WTC11 (cell line): ENCODE measurements around the gene URAD. TPM values are rescaled to one million over a fixed set of nuclear protein-coding genes. Genes with fewer than 3 reads are reported as not detected.

Experiments used
- ATAC-seq: fragments of 200-7000 bp; cut with Tn5 transposase; 2 replicates; pipeline ENCODE4 v1.10.0; 2021; ENCODE audit warnings: mild to moderate bottlenecking, moderate library complexity
- CTCF ChIA-PET: fragments of 300-600 bp; sonication (Branson Sonifier 250); formaldehyde crosslinking; loops from one replicate; lab custom pipeline; 2021; ENCODE audit warnings: antibody characterized with exemption; lab: Charles Lee
- POLR2A ChIA-PET: fragments of 350-600 bp; sonication (Branson Sonifier 250); formaldehyde crosslinking; loops from one replicate; lab custom pipeline; 2021; ENCODE audit warnings: antibody characterized with exemption; lab: Charles Lee
- DNase-seq: peaks from one replicate; pipeline ENCODE4 v3.0.0; 2021; ENCODE audit warnings: low spot score
- H3K27ac Mint-ChIP-seq: 2 replicates; pipeline ENCODE4 v1.8.0; 2021; ENCODE audit warnings: mixed read lengths
- H3K27me3 Mint-ChIP-seq: 2 replicates; pipeline ENCODE4 v1.8.0; 2021; ENCODE audit warnings: low read depth, mild to moderate bottlenecking, moderate library complexity, mixed read lengths
- H3K36me3 Mint-ChIP-seq: 2 replicates; pipeline ENCODE4 v1.8.0; 2021; ENCODE audit warnings: mixed read lengths
- H3K4me1 Mint-ChIP-seq: 2 replicates; pipeline ENCODE4 v1.8.0; 2022; ENCODE audit warnings: mixed read lengths
- H3K4me3 Mint-ChIP-seq: 2 replicates; pipeline ENCODE4 v1.8.0; 2021; ENCODE audit warnings: mild to moderate bottlenecking, moderate library complexity, mixed read lengths
- H3K9me3 Mint-ChIP-seq: 2 replicates; pipeline ENCODE4 v1.8.0; 2021; ENCODE audit warnings: mixed read lengths
- CBFB ChIP-seq: sonication (generic); formaldehyde crosslinking; IDR thresholded peaks from 2 replicates; pipeline ENCODE4 v1.8.1; 2022; ENCODE audit warnings: mild to moderate bottlenecking, low read depth, missing genetic modification reagents
- CDX4 ChIP-seq: fragments of 250-450 bp; sonication (Bioruptor Pico); IDR thresholded peaks from 2 replicates; pipeline ENCODE4 v1.9.0; 2021; ENCODE audit warnings: moderate library complexity, mild to moderate bottlenecking, inconsistent platforms, borderline replicate concordance
- E2F1 ChIP-seq: sonication (generic); formaldehyde crosslinking; IDR thresholded peaks from 2 replicates; pipeline ENCODE4 v1.8.0; 2022; ENCODE audit warnings: mild to moderate bottlenecking, missing genetic modification reagents
- ELF4 ChIP-seq: sonication (generic); formaldehyde crosslinking; IDR thresholded peaks from 2 replicates; pipeline ENCODE4 v1.8.1; 2022; ENCODE audit warnings: low read depth, mild to moderate bottlenecking, moderate library complexity, missing genetic modification reagents
- JUN ChIP-seq: sonication (generic); formaldehyde crosslinking; IDR thresholded peaks from 2 replicates; pipeline ENCODE4 v1.8.0; 2023; ENCODE audit warnings: mild to moderate bottlenecking, missing genetic modification reagents
- KAT7 ChIP-seq: sonication (generic); formaldehyde crosslinking; IDR thresholded peaks from 2 replicates; pipeline ENCODE4 v1.8.1; 2023; ENCODE audit warnings: missing genetic modification reagents, mild to moderate bottlenecking, borderline replicate concordance
- MXD4 ChIP-seq: fragments of 250-450 bp; sonication (Bioruptor Pico); IDR thresholded peaks from 2 replicates; pipeline ENCODE4 v1.8.0; 2021; ENCODE audit warnings: mild to moderate bottlenecking, moderate library complexity, borderline replicate concordance
- NFYB ChIP-seq: sonication (generic); formaldehyde crosslinking; conservative IDR thresholded peaks from 2 replicates; pipeline ENCODE4 v1.8.0; 2022; ENCODE audit warnings: low read depth, missing genetic modification reagents
- PRRX2 ChIP-seq: fragments of 250-450 bp; sonication (Bioruptor Pico); IDR thresholded peaks from 2 replicates; pipeline ENCODE4 v1.8.0; 2021; ENCODE audit warnings: mild to moderate bottlenecking
- RORB ChIP-seq: fragments of 250-450 bp; sonication (Bioruptor Pico); IDR thresholded peaks from 2 replicates; pipeline ENCODE4 v1.9.0; 2021; ENCODE audit warnings: mild to moderate bottlenecking
- TCF7 ChIP-seq: sonication (generic); formaldehyde crosslinking; IDR thresholded peaks from 2 replicates; pipeline ENCODE4 v1.8.0; 2022; ENCODE audit warnings: mild to moderate bottlenecking, low read depth, missing genetic modification reagents, moderate library complexity
- TEAD4 ChIP-seq: sonication (generic); formaldehyde crosslinking; IDR thresholded peaks from 2 replicates; pipeline ENCODE4 v1.8.0; 2022; ENCODE audit warnings: mild to moderate bottlenecking, missing genetic modification reagents
- USF1 ChIP-seq: sonication (generic); formaldehyde crosslinking; IDR thresholded peaks from 2 replicates; pipeline ENCODE4 v1.8.0; 2022; ENCODE audit warnings: mild to moderate bottlenecking, missing genetic modification reagents
- ZMAT4 ChIP-seq: fragments of 250-450 bp; sonication (Bioruptor Pico); IDR thresholded peaks from 2 replicates; pipeline ENCODE4 v1.9.0; 2021; ENCODE audit warnings: mild to moderate bottlenecking
- ZNF219 ChIP-seq: sonication (generic); formaldehyde crosslinking; IDR thresholded peaks from 2 replicates; pipeline ENCODE4 v1.8.0; 2023; ENCODE audit warnings: missing genetic modification reagents, mild to moderate bottlenecking, borderline replicate concordance
- ZNF263 ChIP-seq: sonication (generic); formaldehyde crosslinking; IDR thresholded peaks from 2 replicates; pipeline ENCODE4 v1.8.1; 2022; ENCODE audit warnings: low read depth, mild to moderate bottlenecking, moderate library complexity, missing genetic modification reagents
- ZNF671 ChIP-seq: fragments of 250-450 bp; sonication (Bioruptor Pico); IDR thresholded peaks from 2 replicates; pipeline ENCODE4 v1.8.0; 2021; ENCODE audit warnings: mild to moderate bottlenecking
- ZSCAN18 ChIP-seq: fragments of 250-450 bp; sonication (Bioruptor Pico); IDR thresholded peaks from 2 replicates; pipeline ENCODE4 v2.1.2; 2022; ENCODE audit warnings: mild to moderate bottlenecking, moderate library complexity
- total RNA-seq: library from RNA; stranded (reverse); gene quantifications from 3 replicates; pipeline ENCODE4 v1.2.3, GENCODE V29; 2021

Gene URAD
- total RNA-seq, 1 experiment from 2014 or later, result not detected

GRCh38 chr13:27959976-27960361 lies 28.5 kb downstream of the URAD start (continued):
- TF ChIP-seq E2F1 (CRISPR knock-in tag) (no peak), ZNF671 (CRISPR knock-in tag) (no peak), MXD4 (CRISPR knock-in tag) (no peak), USF1 (CRISPR knock-in tag) (no peak), JUN (no peak)

GRCh38 chr13:27956576-27957300 lies 31.8 kb downstream of the URAD start:
- ChIA-PET POLR2A (interaction anchor here (0.7 kb wide), 2 partner anchors 33 to 276 kb away, joined by 3 read pairs; no protein-coding TSS in a partner anchor), CTCF (interaction anchor here (0.6 to 4.1 kb wide), 2 partner anchors 131 to 422 kb away, joined by 4 to 211 read pairs; no protein-coding TSS in a partner anchor)
- peaks cover 99% of the 10 kb centered on the region for H3K27me3 Mint-ChIP-seq
- no peak for DNase-seq
- no peaks in the 10 kb centered on the region for H3K9me3 Mint-ChIP-seq
- no peak overlapping the region for H3K27ac Mint-ChIP-seq
- H3K36me3 Mint-ChIP-seq, result no peaks in the 10 kb centered on the region
- H3K4me3 Mint-ChIP-seq, result no peak overlapping the region
- peaks cover 18% of the 10 kb centered on the region for H3K4me1 Mint-ChIP-seq
- no peak for ATAC-seq
- TF ChIP-seq NFYB (CRISPR knock-in tag) (no peak), RORB (CRISPR knock-in tag) (no peak), ZNF219 (no peak)

- DNase-seq (no peak), ATAC-seq (no peak)
- ChIA-PET POLR2A (interaction anchor here (1.0 kb wide), 1 partner anchor 128 kb away, joined by 5 read pairs; no protein-coding TSS in a partner anchor), CTCF (interaction anchor here (0.6 to 4.1 kb wide), 21 partner anchors 7 to 1469 kb away, joined by 3 to 211 read pairs (median 22); partner anchors contain the start of genes CDX2 and PDX1)
- Mint-ChIP-seq H3K27me3 (peaks cover 99% of the 10 kb centered on the region), H3K4me1 (peaks cover 8% of the 10 kb centered on the region), H3K4me3 (no peak overlapping the region; the same call in 1 of the 2 replicates), H3K27ac (no peak overlapping the region), H3K36me3 (no peaks in the 10 kb centered on the region), H3K9me3 (peaks cover 4% of the 10 kb centered on the region)
- no peak for TF ChIP-seq NFYB (CRISPR knock-in tag)
- TF ChIP-seq RORB (CRISPR knock-in tag), result no peak
- TF ChIP-seq ZMAT4, result no peak
- no peak for TF ChIP-seq KAT7
- no peak for TF ChIP-seq ELF4 (CRISPR knock-in tag)
- TF ChIP-seq ZNF263, result no peak
- no peak for TF ChIP-seq CBFB
- TF ChIP-seq TEAD4 (CRISPR knock-in tag), result no peak
- no peak for TF ChIP-seq ZSCAN18 (CRISPR knock-in tag)
- TF ChIP-seq CDX4, result no peak
- no peak for TF ChIP-seq TCF7 (CRISPR knock-in tag)
- TF ChIP-seq PRRX2 (CRISPR knock-in tag), result no peak
Measured at GRCh38 chr13:27955014-27955591, 33.4 kb downstream of the URAD start.
